B cell (primary cell): Measurements from ENCODE around the gene MEGF11. TPM values are rescaled to one million over a fixed set of nuclear protein-coding genes. Genes with fewer than 3 reads are reported as not detected.

ENCODE experiments used
- ATAC-seq: fragments of 200-7000 bp; cut with Tn5 transposase; one replicate; pipeline ENCODE4 v1.10.0; 2021; ENCODE audit warnings: low read depth, mild to moderate bottlenecking, moderate number of reproducible peaks, moderate library complexity
- CTCF ChIA-PET: fragments of 350-600 bp; sonication (Branson Sonifier 250); formaldehyde crosslinking; loops from one replicate; lab custom pipeline; 2021; ENCODE audit warnings: antibody characterized with exemption, inconsistent platforms; lab: Charles Lee
- POLR2A ChIA-PET: fragments of 350-600 bp; sonication (Branson Sonifier 250); formaldehyde crosslinking; loops from one replicate; lab custom pipeline; 2021; ENCODE audit warnings: antibody characterized with exemption; lab: Charles Lee
- DNase-seq: peaks from one replicate; pipeline ENCODE4 v3.0.0; 2013
- H2AFZ ChIP-seq: 2 replicates; pipeline ENCODE4 v1.6.1; 2012; ENCODE audit warnings: mild to moderate bottlenecking, low read depth, low read length; ENCODE audit not compliant: insufficient read depth, poor library complexity, severe bottlenecking
- H3K27ac ChIP-seq, 2 donors: 1 replicate in 1 of 2; 2 replicates in 1 of 2; pipeline ENCODE4 v1.5.1; 2012 to 2013; ENCODE audit warnings: low read length in 2 of 2, mild to moderate bottlenecking in 2 of 2, moderate library complexity in 1 of 2
- H3K27me3 ChIP-seq, 4 experiments: fragments of 200-600 bp in 1 of 4; sonication (generic) in 1 of 4; replicated peaks in 1 of 4; 1 replicate in 2 of 4; 2 replicates in 2 of 4; pipeline versions ENCODE4 v1.6.1 to v1.7.0; 2013 to 2016; ENCODE audit warnings: low read length in 3 of 4, mild to moderate bottlenecking in 2 of 4, mixed read lengths in 1 of 4, moderate library complexity in 1 of 4; ENCODE audit not compliant: insufficient read depth in 4 of 4, control insufficient read depth in 3 of 4; ENCODE audit errors: control extremely low read depth in 1 of 4
- H3K36me3 ChIP-seq, 2 experiments: replicated peaks in 1 of 2; 1 replicate in 1 of 2; 2 replicates in 1 of 2; pipeline versions ENCODE4 v1.6.1 to v1.7.1; 2013; ENCODE audit warnings: low read length in 1 of 2; ENCODE audit not compliant: insufficient read depth in 2 of 2, control insufficient read depth in 1 of 2; ENCODE audit errors: control extremely low read depth in 1 of 2, extremely low read depth in 1 of 2
- H3K4me1 ChIP-seq, 2 donors: fragments of 200-600 bp in 1 of 2; sonication (generic) in 1 of 2; 1 replicate in 1 of 2; 2 replicates in 1 of 2; pipeline versions ENCODE4 v1.5.1 to v1.6.1; 2013 to 2017; ENCODE audit warnings: low read length in 2 of 2; ENCODE audit not compliant: control insufficient read depth in 2 of 2, insufficient read depth in 2 of 2
- H3K4me2 ChIP-seq: replicated peaks from 2 replicates; pipeline ENCODE3; 2012; ENCODE audit warnings: mild to moderate bottlenecking, low read depth, low read length; ENCODE audit not compliant: poor library complexity, severe bottlenecking
- H3K4me3 ChIP-seq, 5 experiments: fragments of 200-600 bp in 1 of 5; sonication (generic) in 1 of 5; 1 replicate in 3 of 5; 2 replicates in 2 of 5; pipeline versions ENCODE4 v1.5.1 to v1.7.0; 2011 to 2016; ENCODE audit warnings: low read length in 4 of 5, mild to moderate bottlenecking in 4 of 5, low read depth in 2 of 5, control low read depth in 1 of 5, moderate library complexity in 1 of 5; ENCODE audit not compliant: insufficient read depth in 1 of 5; ENCODE audit errors: control extremely low read depth in 1 of 5, extremely low read depth in 1 of 5
- H3K79me2 ChIP-seq: fragments of 200-600 bp; sonication (generic); one replicate; pipeline ENCODE4 v1.6.0; 2016; ENCODE audit warnings: low read length; ENCODE audit not compliant: control insufficient read depth, insufficient read depth
- H3K9ac ChIP-seq: fragments of 200-600 bp; sonication (generic); 2 replicates; pipeline ENCODE4 v1.6.1; 2017; ENCODE audit warnings: mild to moderate bottlenecking, low read length, moderate library complexity
- H3K9me3 ChIP-seq, 3 donors: one replicate each; pipeline versions ENCODE4 v1.6.1 to v1.7.1; 2013; ENCODE audit warnings: low read length in 2 of 3; ENCODE audit not compliant: control insufficient read depth in 2 of 3, insufficient read depth in 1 of 3; ENCODE audit errors: control extremely low read depth in 1 of 3
- H4K20me1 ChIP-seq: 2 replicates; pipeline ENCODE4 v1.6.0; 2012; ENCODE audit warnings: mild to moderate bottlenecking, low read length; ENCODE audit not compliant: insufficient read depth, control insufficient read depth, poor library complexity, severe bottlenecking
- H3K27ac Mint-ChIP-seq: one replicate; pipeline ENCODE4 v1.8.0; 2021; ENCODE audit warnings: mixed read lengths
- H3K27me3 Mint-ChIP-seq: one replicate; pipeline ENCODE4 v1.8.0; 2021; ENCODE audit warnings: mixed read lengths
- H3K4me1 Mint-ChIP-seq: one replicate; pipeline ENCODE4 v1.8.0; 2021; ENCODE audit warnings: mixed read lengths
- H3K4me3 Mint-ChIP-seq: one replicate; pipeline ENCODE4 v1.8.0; 2021; ENCODE audit warnings: mixed read lengths
- H3K9me3 Mint-ChIP-seq: one replicate; pipeline ENCODE4 v1.8.0; 2022; ENCODE audit warnings: mixed read lengths; ENCODE audit not compliant: insufficient read depth
- EZH2 ChIP-seq: IDR thresholded peaks from 2 replicates; pipeline ENCODE4 v1.6.1; 2012; ENCODE audit warnings: borderline replicate concordance, low read depth, mild to moderate bottlenecking, moderate library complexity, low read length; ENCODE audit not compliant: insufficient read depth, poor library complexity, severe bottlenecking
- WGBS: methylation state at CpG from one replicate; pipeline ENCODE4 v1.1.5; 2013; ENCODE audit warnings: missing lambda C conversion rate; ENCODE audit not compliant: insufficient coverage; 5-methylcytosine and 5-hydroxymethylcytosine counted together
- intact Hi-C: fragments of 100-400 bp; cut with micrococcal nuclease; formaldehyde crosslinking; loops from one replicate; pipeline ENCODE4 v1.10.0; 2022
- polyA plus RNA-seq: library from polyadenylated mRNA; depleted of rRNA; stranded (reverse); fragments of >200 nt; gene quantifications from 2 replicates; pipeline ENCODE4 v1.2.3, GENCODE V29; 2012
- total RNA-seq, 2 donors: library from RNA; stranded (reverse); fragments of 120-200 nt in 1 of 2; gene quantifications; 1 replicate in 1 of 2; 2 replicates in 1 of 2; pipeline versions ENCODE4 v1.2.3 to v1.2.4, GENCODE V29; 2013 to 2022
- TF ChIP-seq, protein P1 (sequence below): fragments of 200-600 bp; IDR thresholded peaks from one replicate; pipeline ENCODE4 v1.8.0; 2022; ENCODE audit warnings: antibody characterized with exemption, mild to moderate bottlenecking

MEGF11 gene
- total and polyA plus RNA-seq, 2 donors (not counting 1 experiment from before 2014, with no cell fraction given), result 0.04 to 0.34 TPM

DNA sequence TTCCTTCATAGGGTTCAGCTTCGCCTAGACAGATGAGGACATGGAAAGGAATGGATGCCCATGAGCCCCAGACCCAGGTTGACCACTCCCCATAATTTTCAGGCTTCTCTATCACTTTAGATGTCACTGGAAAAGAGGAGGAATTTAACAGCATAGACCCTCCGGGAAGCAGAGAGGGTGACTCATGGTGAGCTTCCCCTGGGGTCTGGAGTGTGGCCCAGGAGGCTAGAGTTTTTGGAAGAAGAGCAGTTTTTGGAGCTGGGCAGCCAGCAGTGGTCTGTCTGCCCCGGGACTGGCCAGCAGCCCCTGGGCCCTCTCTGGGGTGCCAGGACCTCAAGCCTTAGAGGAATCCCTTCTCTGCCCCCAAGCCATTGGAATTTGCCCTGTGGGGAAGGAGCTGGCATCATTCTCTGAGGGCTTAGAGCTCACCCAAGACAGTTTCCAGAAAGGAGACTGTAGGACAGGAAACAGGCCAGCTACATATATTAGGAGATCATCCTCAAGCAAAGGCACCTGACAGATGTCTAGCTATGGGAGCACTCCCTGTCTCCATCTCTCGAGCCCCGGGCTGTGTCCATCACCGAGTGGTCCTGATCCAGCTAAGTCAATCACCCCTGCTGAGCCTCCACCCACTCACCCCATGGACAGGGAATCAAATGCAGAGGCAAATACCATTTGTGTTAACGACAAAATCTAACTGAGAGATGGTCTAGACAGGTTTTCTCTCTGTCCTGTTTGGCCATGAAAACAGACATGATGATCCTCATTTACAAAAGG, 67.3 kb downstream of the MEGF11 start:
- Histone ChIP-seq H3K4me3 (no peak overlapping the region), H3K4me2 (no peak overlapping the region), H3K79me2 (no peaks in the 10 kb centered on the region), H2AFZ (no peak overlapping the region), H3K36me3 (no peaks in the 10 kb centered on the region), H3K4me1 (peaks cover 0 to under 1% of the 10 kb centered on the region in 2 donors), H3K27me3 (peaks cover 0 to 12% (median 2%) of the 10 kb centered on the region in 4 experiments), H3K27ac (no peak overlapping the region), H3K9ac (no peak overlapping the region), H3K9me3 (no peaks in the 10 kb centered on the region), H4K20me1 (no peaks in the 10 kb centered on the region)
- Mint-ChIP-seq H3K4me3 (no peak overlapping the region), H3K27ac (no peak overlapping the region), H3K27me3 (peaks cover 42% of the 10 kb centered on the region), H3K9me3 (no peaks in the 10 kb centered on the region), H3K4me1 (no peaks in the 10 kb centered on the region)
- DNase-seq, result no peak
- CTCF ChIA-PET, result no interaction called here
- no peak for ATAC-seq
- POLR2A ChIA-PET, result no interaction called here
- TF ChIP-seq, protein P1, sequence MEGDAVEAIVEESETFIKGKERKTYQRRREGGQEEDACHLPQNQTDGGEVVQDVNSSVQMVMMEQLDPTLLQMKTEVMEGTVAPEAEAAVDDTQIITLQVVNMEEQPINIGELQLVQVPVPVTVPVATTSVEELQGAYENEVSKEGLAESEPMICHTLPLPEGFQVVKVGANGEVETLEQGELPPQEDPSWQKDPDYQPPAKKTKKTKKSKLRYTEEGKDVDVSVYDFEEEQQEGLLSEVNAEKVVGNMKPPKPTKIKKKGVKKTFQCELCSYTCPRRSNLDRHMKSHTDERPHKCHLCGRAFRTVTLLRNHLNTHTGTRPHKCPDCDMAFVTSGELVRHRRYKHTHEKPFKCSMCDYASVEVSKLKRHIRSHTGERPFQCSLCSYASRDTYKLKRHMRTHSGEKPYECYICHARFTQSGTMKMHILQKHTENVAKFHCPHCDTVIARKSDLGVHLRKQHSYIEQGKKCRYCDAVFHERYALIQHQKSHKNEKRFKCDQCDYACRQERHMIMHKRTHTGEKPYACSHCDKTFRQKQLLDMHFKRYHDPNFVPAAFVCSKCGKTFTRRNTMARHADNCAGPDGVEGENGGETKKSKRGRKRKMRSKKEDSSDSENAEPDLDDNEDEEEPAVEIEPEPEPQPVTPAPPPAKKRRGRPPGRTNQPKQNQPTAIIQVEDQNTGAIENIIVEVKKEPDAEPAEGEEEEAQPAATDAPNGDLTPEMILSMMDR, result no peak
- no peak for TF ChIP-seq EZH2
- WGBS, result 82% methylated on average over 6 of the region's 7 CpGs
- intact Hi-C loops, result no loop called here
